LoVo (cell line): ENCODE results near the gene ATF7.
A peak's percentile ranks its signal among the peaks of the same experiment; 100 is the strongest.
"Not testable (repeated sequence)": the region's sequence is repeated elsewhere in the genome, so short reads cannot be mapped to it uniquely, and the experiment has no call there.

Source experiments
- DNase-seq: peaks from one replicate; pipeline ENCODE4 v3.0.0-alpha.2; 2016; ENCODE audit warnings: low spot score

Gene ATF7

DNA sequence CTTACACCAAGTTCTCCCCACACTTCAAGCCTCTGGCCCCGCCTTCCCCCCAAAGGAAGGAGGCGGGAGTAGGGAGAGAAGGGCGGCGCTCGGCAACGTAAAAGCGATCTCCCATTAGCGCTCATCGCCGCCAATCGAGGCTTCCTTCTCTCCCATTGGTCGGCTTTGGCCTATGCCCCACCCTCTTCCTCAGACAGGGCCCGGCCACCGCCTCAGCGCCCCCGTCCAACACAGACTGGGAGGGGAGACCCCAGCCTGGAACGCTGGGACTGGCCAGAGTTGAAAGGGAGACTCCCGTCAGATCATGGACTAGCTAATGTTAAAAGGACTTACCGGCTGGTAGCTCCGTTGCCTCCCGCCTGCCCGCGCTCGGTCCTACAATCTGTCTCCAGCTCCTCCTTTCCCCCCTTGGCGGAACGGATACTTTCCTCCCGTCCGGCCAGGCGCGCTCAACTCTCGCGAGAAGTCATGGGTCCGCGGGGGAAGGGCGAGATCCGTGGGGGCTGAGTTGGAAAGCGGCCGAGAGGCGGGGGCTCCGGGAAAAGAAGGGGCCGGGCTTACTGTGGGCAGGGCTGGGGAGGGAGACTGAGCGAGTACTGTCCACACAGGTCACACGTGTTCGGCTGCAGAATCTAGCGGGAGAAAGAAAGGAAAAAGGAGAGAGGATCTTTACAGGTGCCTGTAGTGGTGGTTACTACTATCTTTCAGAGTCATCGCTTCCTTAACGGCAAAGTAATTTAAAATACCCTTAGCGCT, at the start of gene ATF7:
Gene ATF7 (minus strand): TSS at position 437 of the 756 bp plus-strand sequence. CDS start 25,382 bp downstream, outside the sequence.
- peak; percentile 100 for DNase-seq

DNA sequence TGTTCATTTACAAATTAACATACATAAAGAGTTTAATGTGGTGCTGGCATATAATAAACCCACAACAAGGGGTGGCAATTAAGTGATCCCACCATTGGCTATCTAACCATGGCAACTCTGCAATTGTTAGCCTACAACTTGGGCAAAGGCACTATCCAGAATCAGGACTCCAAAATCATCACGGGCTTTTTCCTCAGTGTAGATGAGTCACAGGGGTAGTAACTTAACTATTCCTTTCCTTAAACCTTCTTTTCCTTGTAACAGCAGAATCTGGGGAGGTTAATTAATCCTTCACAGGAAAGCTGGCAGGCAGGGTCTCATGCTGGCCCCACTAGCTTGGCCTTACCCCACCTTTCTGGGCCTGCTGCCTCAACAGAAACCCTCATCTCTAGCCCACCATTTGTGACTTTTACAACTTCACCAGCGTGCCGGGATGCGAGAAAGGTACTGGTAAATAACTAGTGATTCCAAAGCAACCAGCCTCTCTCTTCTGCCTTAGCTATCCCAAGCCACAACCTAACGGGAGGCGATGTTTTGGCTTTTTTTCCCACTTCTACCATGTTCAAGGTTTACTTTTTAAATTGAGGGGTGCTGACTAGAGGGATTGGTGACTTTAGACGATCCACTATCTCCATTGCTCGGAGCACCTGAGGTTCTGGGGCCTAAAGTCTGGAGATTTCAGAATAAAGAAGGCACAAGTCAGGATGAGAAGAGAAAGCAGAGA, 49.0 kb upstream of the ATF7 start:
- DNase-seq: no peak

DNA sequence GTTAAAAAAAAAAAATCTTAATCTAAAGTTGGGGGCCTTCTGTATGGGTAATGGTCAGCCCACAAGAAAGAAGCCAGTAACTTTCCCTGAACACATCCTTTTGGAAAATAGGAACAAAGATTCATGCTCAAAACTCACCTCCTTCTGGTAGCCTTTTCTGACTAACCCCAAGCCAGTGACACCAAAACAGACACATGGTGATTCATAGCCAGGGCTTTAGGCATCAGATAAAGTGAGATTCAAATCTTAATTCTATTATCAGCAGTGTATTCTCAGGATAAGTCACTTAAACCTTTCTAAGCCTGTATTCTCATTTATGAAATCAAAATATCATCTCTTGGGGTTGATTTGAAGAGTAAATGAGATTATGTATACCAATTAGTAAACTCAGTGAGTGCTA, 44.8 kb upstream of the ATF7 start:
- no peak for DNase-seq

DNA sequence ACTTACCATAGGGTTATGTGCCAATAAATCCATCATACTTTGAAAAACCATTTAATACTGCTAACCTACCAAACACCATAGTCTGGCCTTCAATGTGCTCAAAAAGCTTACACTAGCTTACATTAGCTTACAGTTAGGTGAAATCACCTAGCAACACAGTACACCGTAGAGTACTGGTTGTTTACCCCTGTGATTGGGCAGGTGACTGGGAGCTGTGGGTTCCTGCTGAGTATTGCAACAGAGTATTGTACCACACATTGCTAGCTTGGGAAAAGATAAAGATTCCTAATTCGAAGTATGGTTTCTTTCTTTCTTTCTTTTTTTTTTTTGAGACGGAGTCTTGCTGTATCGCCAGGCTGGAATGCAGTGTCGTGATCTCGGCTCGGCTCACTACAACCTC, 44.1 kb upstream of the ATF7 start:
- DNase-seq: no peak

DNA sequence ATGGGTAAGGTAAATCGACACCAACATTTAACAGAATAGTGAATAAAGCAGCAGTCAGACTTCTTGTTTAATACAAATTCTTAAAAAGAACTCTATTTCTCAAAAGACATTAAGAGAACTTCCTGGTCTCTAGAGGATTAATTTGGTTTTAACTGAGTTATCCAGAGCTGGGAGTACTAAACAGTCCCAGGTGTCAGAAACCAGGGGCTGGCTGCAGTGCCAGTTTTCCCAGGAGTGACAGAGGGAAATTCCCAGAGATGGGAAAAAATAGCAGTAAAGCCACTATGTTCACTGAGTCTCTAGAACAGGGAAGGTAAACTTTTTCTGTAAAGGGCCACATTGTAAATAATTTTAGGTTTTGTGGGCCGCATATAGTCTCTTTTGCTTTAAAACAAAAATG, 40.9 kb upstream of the ATF7 start:
- DNase-seq: no peak

DNA sequence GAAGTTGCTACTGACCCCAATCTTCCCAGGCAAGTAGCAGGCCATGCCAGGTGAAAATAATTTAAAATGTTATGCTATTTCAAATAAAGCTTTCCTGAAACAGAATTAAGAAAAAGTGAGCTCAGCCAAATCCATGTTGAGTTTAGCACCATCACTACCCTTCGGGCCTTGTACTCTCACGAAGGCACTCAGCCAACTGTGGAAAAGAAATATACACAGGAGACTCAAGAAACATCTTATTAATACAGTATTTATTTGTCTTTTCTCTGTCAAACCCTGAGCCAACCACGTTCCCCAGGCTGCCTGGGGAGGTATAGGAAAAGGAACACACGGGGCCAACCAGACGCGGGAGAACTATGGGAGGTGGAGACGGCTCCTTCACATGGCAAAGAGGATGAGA, 38.8 kb upstream of the ATF7 start:
- no peak for DNase-seq

DNA sequence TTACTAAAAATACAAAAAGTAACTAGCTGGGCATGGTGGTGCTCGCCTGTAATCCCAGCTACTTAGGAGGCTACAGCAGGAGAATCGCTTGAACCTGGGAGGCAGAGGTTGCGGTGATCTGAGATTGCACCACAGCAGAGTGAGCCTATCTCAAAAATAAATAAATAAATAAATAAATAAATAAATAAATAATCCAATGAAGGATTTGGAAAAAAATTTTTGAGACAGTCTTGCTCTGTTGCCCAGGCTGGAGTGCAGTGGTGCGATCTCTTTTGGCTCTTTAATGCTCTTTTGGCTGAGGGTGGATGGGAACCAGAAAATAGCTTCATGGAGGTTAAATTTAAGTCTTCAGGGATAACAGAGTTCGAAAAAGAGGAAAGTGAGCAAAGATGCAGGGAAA, 38.0 kb upstream of the ATF7 start:
- no peak for DNase-seq

DNA sequence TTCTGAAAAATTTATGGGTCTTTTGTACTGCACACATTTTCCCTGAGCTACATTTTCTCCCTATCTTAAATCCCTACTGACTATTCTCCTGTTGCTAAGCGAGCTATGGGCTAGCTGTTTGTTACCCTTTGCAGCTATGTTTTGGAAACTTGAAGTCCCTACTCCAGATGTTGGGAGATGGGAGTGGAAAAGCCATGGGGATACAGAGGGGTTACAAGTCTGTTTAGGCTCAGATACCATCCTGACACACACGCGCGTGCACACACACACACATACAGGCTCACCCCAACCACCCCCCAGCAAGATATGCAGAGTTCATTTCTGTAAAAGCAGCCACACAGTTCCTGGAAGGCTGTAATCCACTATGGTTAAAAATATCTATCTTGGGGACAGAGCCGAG, 33.9 kb upstream of the ATF7 start:
- DNase-seq: no peak

DNA sequence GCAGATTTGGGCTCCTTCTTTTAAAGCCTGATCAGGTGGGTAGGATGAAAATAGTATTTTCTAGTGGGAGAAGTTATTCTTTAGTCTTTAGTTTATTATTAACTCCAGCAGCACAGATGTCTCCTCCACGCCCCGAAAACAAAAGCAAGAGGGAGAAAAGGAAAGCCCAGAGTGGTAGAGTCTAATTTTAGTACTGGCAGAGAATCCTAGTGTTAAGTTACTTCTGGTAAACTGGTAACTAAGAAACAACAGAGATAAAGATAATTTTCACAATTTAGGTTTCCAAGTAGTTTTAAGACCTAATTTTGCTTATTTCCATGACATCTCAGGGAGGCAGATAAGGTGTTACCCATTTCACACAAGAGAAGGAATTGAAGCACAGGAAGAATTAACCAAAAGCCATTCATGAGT, 33.4 kb upstream of the ATF7 start:
- peak; percentile 33 for DNase-seq

DNA sequence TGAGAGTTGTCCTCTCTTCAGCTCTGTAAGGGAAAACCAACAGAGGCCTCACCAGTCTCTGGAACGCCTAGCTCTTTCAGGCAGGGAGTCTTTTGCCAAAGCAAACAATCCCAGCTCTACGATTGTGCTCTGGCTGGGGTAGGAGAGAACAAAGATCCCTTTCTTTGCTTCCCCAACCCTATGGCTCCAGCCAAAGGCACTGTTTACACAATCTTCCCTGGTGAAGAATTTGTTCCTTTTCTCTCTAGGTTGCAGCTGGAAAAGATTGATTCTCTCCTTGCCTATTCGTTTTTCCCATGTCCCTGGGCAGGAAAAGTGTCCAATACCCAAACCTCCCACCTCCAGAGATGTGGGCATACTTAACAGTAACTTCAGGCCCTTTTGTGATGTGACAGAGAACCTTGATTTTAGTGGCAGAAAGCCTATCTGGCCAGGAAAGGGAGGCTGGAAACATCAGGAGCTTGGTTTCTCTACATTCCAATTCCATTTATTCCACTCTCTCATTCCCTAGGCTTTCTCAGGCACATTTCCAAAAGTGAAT, 32.9 kb upstream of the ATF7 start:
- DNase-seq: peak; percentile 88

DNA sequence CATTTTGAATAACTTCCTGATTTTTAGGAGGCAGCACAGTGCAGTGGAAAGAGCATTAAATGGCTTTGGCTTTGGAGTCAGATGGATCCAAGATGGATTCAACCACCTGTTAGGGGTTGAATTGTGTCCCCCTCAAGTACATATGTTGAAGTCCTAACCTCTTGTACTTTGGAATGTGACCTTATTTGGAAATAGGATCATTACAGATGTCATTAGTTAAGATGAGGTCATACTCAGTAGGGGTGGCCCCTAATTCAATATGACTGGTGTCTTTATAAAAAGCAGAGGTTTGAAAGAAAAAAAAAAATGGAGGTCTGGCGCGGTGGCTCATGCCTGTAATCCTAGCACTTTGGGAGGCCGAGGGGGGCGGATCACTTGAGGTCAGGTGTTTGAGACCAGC, 30.9 kb upstream of the ATF7 start:
- DNase-seq: no peak

DNA sequence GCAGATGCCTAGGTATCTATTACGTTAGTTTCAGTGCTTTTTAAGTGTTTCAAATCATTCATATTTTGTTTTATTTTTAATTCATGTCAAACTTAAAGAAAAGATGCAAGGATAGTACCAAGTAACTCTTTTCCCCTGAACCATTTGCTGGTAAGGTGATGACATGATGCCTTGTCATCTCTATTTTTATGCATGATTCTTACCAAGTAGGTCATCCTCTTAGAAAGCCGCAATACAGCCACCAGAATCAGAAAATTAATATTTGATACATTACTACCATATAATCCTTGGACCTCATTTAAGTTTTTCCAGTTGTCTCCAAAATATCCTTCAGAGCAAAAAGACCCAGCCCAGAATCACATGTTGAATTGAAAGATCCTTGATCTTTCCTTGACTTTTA, 27.4 kb upstream of the ATF7 start:
- no peak for DNase-seq

DNA sequence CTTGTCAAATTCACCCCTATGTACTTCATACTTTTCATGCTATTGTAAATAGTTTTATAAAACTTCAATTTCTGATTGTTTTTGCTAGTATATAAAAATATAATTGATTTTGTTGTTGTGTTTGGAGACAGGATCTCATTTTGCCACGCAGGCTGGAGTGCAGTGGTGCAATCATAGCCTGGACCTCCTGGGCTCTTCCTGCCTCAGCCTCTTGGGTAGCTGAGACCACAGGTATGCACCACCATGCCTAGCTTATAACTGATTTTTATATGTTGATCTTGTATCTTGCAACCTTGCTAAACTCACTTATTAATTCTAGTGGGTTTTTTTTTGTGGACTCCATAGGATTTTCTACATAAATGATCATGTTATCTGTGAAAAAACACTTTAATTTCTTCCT, 26.2 kb upstream of the ATF7 start:
- no peak for DNase-seq

DNA sequence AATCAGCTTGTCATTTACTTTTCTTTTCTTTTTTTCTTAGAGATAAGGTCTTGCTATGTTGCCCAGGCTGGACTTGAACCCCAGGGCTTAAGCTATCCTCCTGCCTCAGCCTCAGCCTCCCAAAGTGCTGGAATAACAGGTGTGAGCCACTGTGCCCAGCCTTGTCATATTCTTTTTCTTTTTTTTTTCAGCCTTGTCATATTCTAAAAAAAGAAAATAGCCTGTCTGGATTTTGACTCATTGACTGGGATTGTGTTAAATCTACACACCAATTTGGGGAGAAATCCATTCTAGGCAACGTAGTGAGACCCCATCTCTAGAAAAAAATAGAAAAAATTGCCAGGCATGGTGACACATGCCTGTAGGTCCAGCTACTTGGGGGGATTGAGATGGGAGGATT, 25.6 kb upstream of the ATF7 start:
- DNase-seq: no peak

DNA sequence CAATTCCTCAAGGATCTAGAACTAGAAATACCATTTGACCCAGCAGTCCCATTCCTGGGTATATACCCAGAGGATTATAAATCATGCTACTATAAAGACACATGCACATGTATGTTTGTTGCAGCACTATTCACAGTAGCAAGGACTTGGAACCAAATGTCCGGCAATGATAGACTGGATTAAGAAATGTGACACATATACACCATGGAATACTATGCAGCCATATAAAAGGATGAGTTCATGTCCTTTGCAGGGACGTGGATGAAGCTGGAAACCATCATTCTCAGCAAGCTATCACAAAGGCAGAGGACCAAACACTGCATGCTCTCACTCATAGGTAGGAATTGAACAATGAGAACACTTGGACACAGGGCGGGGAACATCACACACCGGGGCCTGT, 20.1 kb upstream of the ATF7 start:
- DNase-seq: not testable (repeated sequence)

DNA sequence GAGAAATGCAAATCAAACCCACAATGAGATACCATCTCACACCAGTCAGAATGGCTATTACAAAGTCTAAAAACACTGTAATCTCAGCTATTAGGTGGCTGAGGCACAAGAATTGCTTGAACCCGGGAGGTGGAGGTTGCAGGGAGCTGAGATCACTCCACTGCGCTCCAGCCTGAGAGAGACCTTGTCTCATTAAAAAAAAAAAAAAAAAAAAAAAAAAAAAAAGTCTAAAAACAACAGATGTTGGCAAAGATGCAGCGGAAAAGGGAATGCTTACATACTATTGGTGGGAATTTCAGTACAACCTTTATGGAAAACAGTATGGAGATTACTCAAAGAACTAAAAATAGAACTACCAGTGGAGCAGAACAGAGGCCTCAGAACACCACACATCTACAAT, 19.0 kb upstream of the ATF7 start:
- no peak for DNase-seq

DNA sequence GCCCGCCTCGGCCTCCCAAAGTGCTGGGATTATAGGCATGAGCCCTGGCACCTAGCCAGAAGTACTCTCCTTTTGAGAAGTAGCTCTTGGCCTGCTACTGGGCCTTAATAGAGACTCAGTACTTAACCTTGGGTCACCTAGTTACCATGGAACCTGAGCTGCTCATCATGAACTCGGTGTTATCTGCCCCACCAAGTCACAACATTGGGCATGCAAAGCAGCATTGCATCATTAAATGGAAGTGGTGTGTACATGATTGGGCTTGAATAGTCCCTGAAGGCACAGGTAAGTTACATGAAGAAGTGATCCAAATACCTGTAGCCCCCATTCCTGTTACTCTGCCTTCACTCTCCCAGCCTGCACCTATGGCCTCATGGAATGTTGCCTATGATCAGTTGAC, 18.0 kb upstream of the ATF7 start:
- no peak for DNase-seq

DNA sequence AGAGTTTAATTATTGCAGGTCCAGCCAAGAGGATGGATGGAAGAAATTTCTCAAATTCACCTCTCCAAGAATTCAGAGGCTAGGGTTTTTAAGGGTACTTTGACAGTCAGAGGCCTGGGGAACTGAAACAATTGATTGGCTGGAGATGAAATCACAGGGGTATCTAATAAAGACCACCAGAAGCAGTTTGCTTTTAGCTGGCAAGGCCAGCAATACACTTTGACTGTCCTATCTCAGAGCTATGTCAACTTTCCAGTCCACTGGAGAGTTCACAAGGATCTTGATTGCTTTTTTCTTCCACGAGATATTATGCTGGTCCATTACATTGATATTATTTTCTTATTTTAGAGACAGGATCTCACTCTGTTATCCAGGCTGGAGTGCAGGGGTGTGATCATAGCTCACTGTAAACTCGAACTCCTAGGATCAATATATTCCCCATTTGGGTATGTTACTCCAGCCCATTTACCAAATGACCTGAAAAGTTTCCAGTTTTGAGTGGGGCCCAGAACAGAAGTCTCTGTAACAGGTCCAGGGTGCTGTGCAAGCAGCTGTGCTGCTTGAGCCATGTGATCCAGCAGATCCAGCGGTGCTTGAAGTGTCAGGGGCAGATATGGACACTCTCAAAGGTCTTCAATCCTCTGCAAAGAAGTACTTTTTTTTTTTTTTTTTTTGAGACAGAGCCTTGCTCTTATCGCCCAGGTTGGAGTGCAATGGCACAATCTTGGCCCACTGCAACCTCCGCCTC, 17.2 kb upstream of the ATF7 start:
- DNase-seq: no peak

DNA sequence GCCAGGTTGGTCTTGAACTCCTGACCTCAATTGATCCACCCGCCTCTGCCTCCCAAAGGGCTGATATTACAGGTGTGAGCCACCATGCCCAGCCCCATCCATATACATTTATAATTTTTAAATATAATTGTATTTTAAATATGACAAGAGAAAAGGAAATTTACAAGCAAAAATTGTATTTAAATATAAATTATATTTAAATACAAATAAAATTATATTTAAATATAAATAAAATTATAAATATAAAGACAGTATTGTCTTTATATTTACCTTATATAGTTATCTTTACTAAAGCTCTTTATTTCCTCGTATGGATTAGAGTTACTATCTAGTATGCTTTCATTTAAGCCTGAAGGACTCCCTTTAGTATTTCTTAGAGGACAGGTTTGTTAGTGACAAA, 11.9 kb upstream of the ATF7 start:
- no peak for DNase-seq

DNA sequence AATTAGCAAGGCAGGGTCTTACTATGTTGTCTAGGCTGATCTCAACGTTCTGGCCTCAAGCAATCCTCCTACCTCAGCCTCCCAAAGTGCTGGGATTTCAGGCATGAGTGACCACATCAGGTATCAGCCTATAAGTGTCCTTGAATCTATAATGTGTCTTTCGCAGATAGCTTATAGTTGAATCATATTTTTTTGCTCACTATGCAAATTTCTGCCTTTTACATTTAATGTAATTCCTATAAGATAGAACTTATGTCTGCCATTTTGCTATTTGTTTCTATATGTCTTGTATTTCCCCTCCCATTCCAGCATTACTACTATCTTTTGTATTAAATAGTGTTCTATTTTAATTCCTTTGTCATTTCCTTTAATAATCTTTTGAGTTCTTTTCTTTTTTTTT, 10.5 kb upstream of the ATF7 start:
- no peak for DNase-seq

DNA sequence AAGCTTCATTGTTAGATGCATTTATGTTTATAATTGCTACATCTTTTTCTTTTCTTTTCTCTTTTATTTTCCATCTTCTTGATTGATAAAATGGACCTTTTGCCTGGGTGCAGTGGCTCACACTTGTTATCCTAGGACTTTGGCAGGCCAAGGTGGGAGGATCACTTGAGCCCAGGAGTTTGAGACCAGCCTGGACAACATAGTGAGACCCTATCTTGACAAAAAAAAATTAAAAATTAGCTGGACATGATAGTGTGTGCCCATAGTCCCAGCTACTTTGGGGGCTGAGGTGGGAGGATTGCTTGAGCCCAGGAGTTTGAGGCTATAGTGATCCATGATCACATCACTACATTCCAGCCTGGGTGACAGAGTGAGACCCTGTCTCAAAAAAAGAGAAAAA, 9.5 kb upstream of the ATF7 start:
- not testable (repeated sequence) for DNase-seq

DNA sequence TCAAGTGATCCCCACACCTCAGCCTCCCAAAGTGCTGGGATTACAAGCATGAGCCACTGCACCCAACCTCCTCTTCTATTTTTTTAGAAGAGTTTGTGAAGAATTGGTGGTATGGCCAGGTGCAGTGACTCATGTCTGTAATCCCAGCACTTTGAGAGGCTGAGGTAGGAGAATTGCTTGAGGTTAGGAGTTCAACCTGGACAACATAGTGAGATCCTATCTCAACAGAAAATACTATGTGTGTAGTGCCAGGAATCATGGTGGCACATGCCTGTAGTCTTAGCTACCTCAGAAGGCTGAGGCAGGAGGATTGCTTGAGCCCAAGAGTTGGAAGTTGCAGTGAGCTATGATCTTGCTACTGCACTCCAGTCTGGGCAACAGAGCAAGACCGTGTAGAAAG, 5.5 kb upstream of the ATF7 start:
- no peak for DNase-seq

DNA sequence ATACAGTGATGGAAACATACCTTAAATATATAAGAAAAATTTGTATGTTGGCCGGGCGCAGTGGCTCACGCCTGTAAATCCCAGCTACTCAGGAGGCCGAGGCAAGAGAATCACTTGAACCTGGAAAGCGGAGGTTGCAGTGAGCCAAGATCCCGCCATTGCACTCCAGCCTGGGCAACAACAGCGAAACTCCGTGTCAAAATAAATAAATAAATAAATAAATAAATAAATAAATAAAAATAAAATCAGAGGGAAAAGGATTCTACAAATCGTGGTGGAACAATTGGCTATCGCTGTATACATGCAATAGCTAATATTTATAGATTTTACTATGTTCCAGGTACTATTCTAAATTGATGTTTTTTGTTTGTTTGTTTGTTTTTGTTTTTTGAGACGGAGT, 1.7 kb upstream of the ATF7 start:
- no peak for DNase-seq
